RWPE2 (cell line): ENCODE measurements around the gene NOBOX.

Source experiments
- ATAC-seq: fragments of 200-7000 bp; cut with Tn5 transposase; 3 replicates; pipeline ENCODE4 v1.9.1; 2021; ENCODE audit warnings: low read depth
- DNase-seq: peaks from one replicate; pipeline ENCODE4 v3.0.0-alpha.2; 2020; ENCODE audit warnings: low spot score
- H3K27ac ChIP-seq: fragments of 450-650 bp; 2 replicates; pipeline ENCODE4 v1.5.1; 2017; ENCODE audit warnings: mild to moderate bottlenecking; ENCODE audit not compliant: poor library complexity, severe bottlenecking
- H3K27me3 ChIP-seq: fragments of 250-450 bp; sonication (Bioruptor Pico); 2 replicates; pipeline ENCODE4 v1.5.1; 2021; ENCODE audit warnings: mild to moderate bottlenecking, moderate library complexity; ENCODE audit not compliant: insufficient read depth, poor library complexity, severe bottlenecking
- H3K36me3 ChIP-seq: fragments of 250-450 bp; sonication (Bioruptor Pico); 2 replicates; pipeline ENCODE4 v1.5.1; 2020; ENCODE audit warnings: low read depth, mild to moderate bottlenecking, moderate library complexity
- H3K4me1 ChIP-seq: fragments of 250-450 bp; sonication (Bioruptor Pico); 2 replicates; pipeline ENCODE4 v1.5.1; 2021; ENCODE audit warnings: mild to moderate bottlenecking, moderate library complexity; ENCODE audit not compliant: insufficient read depth, poor library complexity, severe bottlenecking
- H3K4me3 ChIP-seq: fragments of 250-450 bp; sonication (Bioruptor Pico); 2 replicates; pipeline ENCODE4 v1.5.1; 2021; ENCODE audit warnings: mild to moderate bottlenecking, moderate library complexity; ENCODE audit not compliant: severe bottlenecking
- H3K9me3 ChIP-seq: fragments of 250-450 bp; sonication (Bioruptor Pico); 2 replicates; pipeline ENCODE4 v1.5.1; 2021; ENCODE audit warnings: mild to moderate bottlenecking, moderate library complexity; ENCODE audit not compliant: severe bottlenecking
- TF ChIP-seq, protein P1 (sequence below): fragments of 450-650 bp; IDR thresholded peaks from one replicate; pipeline ENCODE4 v1.5.1; 2017; ENCODE audit warnings: mild to moderate bottlenecking, moderate library complexity; ENCODE audit not compliant: poor library complexity, severe bottlenecking

NOBOX gene

GRCh38 chr7:144388950-144389349, 14.5 kb downstream of the NOBOX start:
- H3K27ac ChIP-seq, result no peak overlapping the region
- ATAC-seq (no peak), DNase-seq (no peak)
- H3K4me3 ChIP-seq, result no peak overlapping the region
- no peaks in the 10 kb centered on the region for H3K36me3 ChIP-seq
- H3K27me3 ChIP-seq, result no peaks in the 10 kb centered on the region
- H3K9me3 ChIP-seq, result no peaks in the 10 kb centered on the region
- TF ChIP-seq, protein P1, sequence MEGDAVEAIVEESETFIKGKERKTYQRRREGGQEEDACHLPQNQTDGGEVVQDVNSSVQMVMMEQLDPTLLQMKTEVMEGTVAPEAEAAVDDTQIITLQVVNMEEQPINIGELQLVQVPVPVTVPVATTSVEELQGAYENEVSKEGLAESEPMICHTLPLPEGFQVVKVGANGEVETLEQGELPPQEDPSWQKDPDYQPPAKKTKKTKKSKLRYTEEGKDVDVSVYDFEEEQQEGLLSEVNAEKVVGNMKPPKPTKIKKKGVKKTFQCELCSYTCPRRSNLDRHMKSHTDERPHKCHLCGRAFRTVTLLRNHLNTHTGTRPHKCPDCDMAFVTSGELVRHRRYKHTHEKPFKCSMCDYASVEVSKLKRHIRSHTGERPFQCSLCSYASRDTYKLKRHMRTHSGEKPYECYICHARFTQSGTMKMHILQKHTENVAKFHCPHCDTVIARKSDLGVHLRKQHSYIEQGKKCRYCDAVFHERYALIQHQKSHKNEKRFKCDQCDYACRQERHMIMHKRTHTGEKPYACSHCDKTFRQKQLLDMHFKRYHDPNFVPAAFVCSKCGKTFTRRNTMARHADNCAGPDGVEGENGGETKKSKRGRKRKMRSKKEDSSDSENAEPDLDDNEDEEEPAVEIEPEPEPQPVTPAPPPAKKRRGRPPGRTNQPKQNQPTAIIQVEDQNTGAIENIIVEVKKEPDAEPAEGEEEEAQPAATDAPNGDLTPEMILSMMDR, result no peak
- H3K4me1 ChIP-seq, result peaks cover 13% of the 10 kb centered on the region

GRCh38 chr7:144386741-144387140, 16.8 kb downstream of the NOBOX start:
- TF ChIP-seq, protein P1, result no peak
- no peak for DNase-seq

GRCh38 chr7:144384555-144385245, 18.8 kb downstream of the NOBOX start:
- peak; percentile 90 for ATAC-seq
- TF ChIP-seq, protein P1, result no peak
- H3K27ac ChIP-seq, result peak overlapping the region; percentile 45

More at GRCh38 chr7:144386741-144387140, 16.8 kb downstream of the NOBOX start:
- Histone ChIP-seq H3K36me3 (no peaks in the 10 kb centered on the region; the same call in 1 of the 2 replicates), H3K27ac (no peak overlapping the region), H3K27me3 (no peaks in the 10 kb centered on the region), H3K9me3 (no peaks in the 10 kb centered on the region), H3K4me3 (no peak overlapping the region), H3K4me1 (peaks cover 14% of the 10 kb centered on the region)
- ATAC-seq, result no peak

DNA sequence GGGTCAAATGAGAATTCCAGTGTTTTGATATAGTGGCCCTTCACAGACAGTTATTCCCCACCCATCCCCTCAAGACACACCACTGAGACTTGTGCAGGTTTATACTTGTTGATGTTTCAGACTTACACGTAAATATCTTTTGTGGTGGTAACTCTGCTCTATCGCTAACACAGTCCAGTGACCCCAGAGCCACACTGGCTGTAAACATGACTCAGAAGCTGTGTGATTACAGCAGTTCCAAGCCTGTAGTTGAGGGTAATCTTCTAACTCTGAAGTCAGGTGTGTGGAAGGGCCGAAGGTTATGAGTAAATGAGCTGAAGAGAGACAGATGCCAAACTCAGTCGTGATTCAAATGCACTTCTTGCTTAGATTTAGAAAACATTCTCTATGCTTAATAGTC, 19.4 kb downstream of the NOBOX start:
- Histone ChIP-seq H3K36me3 (peaks cover 19% of the 10 kb centered on the region), H3K4me1 (peaks cover 14% of the 10 kb centered on the region), H3K27me3 (no peaks in the 10 kb centered on the region), H3K4me3 (no peak overlapping the region), H3K27ac (peak overlapping the region; percentile 45), H3K9me3 (no peaks in the 10 kb centered on the region)
- no peak for DNase-seq
- TF ChIP-seq, protein P1, result no peak
- ATAC-seq, result peak; percentile 83

More at GRCh38 chr7:144384555-144385245, 18.8 kb downstream of the NOBOX start:
- no peak for DNase-seq
- no peaks in the 10 kb centered on the region for H3K27me3 ChIP-seq
- H3K9me3 ChIP-seq, result no peaks in the 10 kb centered on the region
- no peak overlapping the region for H3K4me3 ChIP-seq
- peaks cover 12% of the 10 kb centered on the region for H3K36me3 ChIP-seq
- H3K4me1 ChIP-seq, result peaks cover 14% of the 10 kb centered on the region

GRCh38 chr7:144379776-144380384, 23.6 kb downstream of the NOBOX start:
- Histone ChIP-seq H3K27me3 (no peaks in the 10 kb centered on the region), H3K4me1 (peaks cover 11% of the 10 kb centered on the region), H3K9me3 (no peaks in the 10 kb centered on the region), H3K27ac (no peak overlapping the region), H3K4me3 (no peak overlapping the region), H3K36me3 (peaks cover 38% of the 10 kb centered on the region)
- ATAC-seq (no peak), DNase-seq (no peak)
- TF ChIP-seq, protein P1, result no peak
